Activated T-cell treated with anti-CD3 and anti-CD28 coated beads, Interleukin-2, amount 50 U/mL, for 4 hours (primary cell): Measurements from ENCODE around the gene RMI1. TPM values are rescaled to one million over a fixed set of nuclear protein-coding genes. Genes with fewer than 3 reads are reported as not detected.

Experiments used
- ATAC-seq, 2 donors: fragments of 200-7000 bp; cut with Tn5 transposase; one replicate each; pipeline ENCODE4 v1.10.0; 2021
- DNase-seq: peaks from one replicate; pipeline ENCODE4 v3.0.0-alpha.2; 2020
- H3K27me3 Mint-ChIP-seq: one replicate; pipeline ENCODE4 v1.8.0; 2021; ENCODE audit warnings: low read depth, mixed read lengths
- H3K36me3 Mint-ChIP-seq: one replicate; pipeline ENCODE4 v1.8.0; 2022; ENCODE audit warnings: mixed read lengths; ENCODE audit not compliant: insufficient read depth
- H3K4me1 Mint-ChIP-seq: one replicate; pipeline ENCODE4 v1.8.0; 2021; ENCODE audit warnings: low read depth, mixed read lengths
- H3K4me3 Mint-ChIP-seq: one replicate; pipeline ENCODE4 v1.8.0; 2021; ENCODE audit warnings: mild to moderate bottlenecking, moderate library complexity, mixed read lengths
- H3K9me3 Mint-ChIP-seq: one replicate; pipeline ENCODE4 v1.8.0; 2021; ENCODE audit warnings: mixed read lengths
- total RNA-seq, 3 donors: library from RNA; stranded (reverse); gene quantifications; one replicate each; pipeline ENCODE4 v1.2.1, GENCODE V29; 2021

The RMI1 gene
- total RNA-seq, 3 donors from 2014 or later, result 15.6 to 18.2 (median 16.2) TPM

DNA sequence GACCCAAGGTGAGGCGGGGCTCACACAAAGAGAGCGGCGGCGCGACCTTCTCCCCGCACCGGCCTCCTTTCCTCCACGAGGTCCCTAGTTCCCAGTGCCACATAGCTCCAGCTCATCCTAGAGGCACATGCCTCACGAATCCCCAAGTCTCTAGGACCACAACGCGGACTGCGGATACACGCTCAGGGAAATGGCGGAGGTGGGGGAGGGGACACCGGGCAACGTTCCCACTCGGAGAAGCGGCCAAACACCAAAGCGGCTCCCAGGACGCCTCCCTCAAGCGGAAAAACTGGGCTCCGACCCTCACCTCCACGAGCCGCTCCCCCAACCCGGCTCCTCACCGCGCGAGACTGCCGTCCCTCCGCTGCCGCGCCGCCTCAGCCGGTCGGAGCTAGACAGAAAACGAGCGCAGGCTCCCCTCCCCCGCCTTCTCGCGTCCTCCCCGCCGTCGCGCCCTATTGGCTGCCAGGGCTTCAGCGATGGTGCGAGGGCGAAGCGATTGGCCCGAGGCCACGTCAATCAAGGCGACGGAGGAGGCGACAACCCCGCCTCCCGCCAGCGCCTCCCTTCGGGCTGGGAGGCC, 702 bp upstream of the RMI1 start, which contains the start of gene HNRNPK:
Gene HNRNPK, minus strand, starts transcription at position 404 of the 583 bp plus-strand sequence. CDS start 1,963 bp downstream, outside the sequence.
- H3K4me1 Mint-ChIP-seq, result peaks cover 46% of the 10 kb centered on the region
- ATAC-seq, result peak; percentile 82 to 84
- peak; percentile 100 for DNase-seq
- H3K9me3 Mint-ChIP-seq, result no peaks in the 10 kb centered on the region
- H3K4me3 Mint-ChIP-seq, result peak within 1 kb of the TSS; percentile 96
- peaks cover 46% of the 10 kb centered on the region for H3K36me3 Mint-ChIP-seq
- H3K27me3 Mint-ChIP-seq, result no peaks in the 10 kb centered on the region

DNA sequence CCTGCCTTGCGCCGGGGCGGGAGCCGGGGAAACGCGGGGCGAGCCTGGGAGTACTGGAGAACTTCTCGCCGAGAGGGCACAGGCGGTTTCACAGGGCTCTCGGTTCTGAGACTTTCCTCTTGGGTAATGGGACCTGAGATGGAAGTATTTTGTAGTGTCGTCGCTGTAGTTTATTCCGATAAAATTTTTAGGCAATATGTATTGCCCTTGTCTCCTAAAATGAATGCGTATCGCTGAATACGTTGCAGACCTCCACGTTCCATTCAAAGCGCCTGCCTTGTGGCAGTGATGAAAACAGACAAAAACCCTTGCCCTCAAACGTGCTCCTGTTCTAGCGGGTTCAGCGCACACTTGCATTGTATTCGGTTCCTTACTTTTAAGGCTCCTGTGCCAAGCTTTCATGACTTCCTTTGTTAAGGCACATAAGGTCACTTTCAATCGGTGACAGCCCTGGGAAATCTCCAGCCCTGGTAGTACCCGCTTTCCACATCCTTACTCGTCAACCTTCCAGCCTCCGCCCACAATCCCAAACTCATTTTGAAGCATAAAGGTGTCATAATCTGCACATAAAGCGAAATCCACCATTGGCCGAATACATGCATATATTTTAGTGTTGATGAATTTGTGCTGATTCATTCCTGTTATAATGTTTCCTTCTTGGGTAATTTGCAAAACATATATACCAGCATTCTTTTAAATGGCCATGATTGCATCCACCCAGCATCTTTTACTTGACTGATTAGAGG, 694 bp downstream of the RMI1 start:
- ATAC-seq (no peak), DNase-seq (no peak)
- H3K36me3 Mint-ChIP-seq, result peaks cover 32% of the 10 kb centered on the region
- H3K4me3 Mint-ChIP-seq, result peak overlapping the region; percentile 96
- peaks cover 32% of the 10 kb centered on the region for H3K4me1 Mint-ChIP-seq
- no peaks in the 10 kb centered on the region for H3K27me3 Mint-ChIP-seq
- no peaks in the 10 kb centered on the region for H3K9me3 Mint-ChIP-seq

DNA sequence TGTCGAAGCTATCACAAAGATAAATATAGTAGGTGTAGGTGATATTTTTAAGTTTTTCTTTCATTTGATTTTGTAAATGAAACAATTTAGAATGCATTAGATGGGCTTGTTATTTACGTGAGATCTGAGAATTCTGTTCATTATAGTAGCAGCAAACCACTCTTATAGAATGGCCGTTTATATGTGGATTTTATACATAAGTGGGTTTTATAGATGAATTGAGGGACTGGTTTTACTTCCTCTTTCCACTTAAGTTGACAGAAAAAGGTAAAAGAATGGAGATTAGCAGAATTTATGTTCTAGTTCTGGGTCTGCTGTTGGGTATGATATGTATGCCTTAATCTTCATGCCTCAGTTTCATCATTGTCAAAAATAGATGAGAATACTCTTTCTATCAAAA, 5.6 kb downstream of the RMI1 start:
- DNase-seq, result no peak
- no peaks in the 10 kb centered on the region for H3K9me3 Mint-ChIP-seq

DNA sequence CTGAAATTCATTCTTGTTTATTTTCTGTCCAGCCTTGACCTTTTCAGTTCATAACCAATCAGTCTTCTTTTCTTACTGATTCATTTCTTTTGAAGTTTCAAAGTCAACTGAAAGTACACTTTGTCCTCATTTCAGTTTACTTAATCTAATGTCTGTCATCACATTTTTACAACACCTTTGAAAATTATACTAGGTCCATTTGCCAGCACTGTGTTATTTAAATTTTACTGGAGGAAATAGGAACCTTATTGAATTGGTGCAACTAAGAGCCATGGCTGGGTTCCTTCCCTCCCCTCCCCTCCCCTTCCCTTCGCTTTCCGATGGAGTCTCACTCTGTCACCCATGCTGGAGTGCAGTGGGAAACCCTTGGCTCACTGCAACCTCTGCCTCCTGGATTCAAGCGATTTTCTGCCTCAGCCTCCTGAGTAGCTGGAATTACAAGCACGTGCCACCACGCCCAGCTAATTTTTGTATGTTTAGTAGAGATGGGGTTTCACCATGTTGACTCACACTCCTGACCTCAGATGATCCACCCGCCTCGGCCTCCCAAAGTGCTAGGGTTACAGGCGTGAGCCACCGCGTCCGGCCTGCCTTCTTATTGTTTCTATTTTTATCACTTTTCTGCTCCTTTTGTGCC, 6.3 kb downstream of the RMI1 start:
- DNase-seq (no peak), ATAC-seq (no peak)
- peaks cover 20% of the 10 kb centered on the region for H3K36me3 Mint-ChIP-seq
- H3K27me3 Mint-ChIP-seq, result no peaks in the 10 kb centered on the region
- no peak overlapping the region for H3K4me3 Mint-ChIP-seq
- H3K9me3 Mint-ChIP-seq, result no peaks in the 10 kb centered on the region
- H3K4me1 Mint-ChIP-seq, result peaks cover 20% of the 10 kb centered on the region

More for the DNA sequence above, 5.6 kb downstream of the RMI1 start:
- ATAC-seq, result no peak
- Mint-ChIP-seq H3K36me3 (peaks cover 19% of the 10 kb centered on the region), H3K4me3 (no peak overlapping the region), H3K4me1 (peaks cover 27% of the 10 kb centered on the region), H3K27me3 (no peaks in the 10 kb centered on the region)

- H3K36me3 Mint-ChIP-seq, result peaks cover 20% of the 10 kb centered on the region
- DNase-seq (no peak), ATAC-seq (no peak)
- H3K27me3 Mint-ChIP-seq, result no peaks in the 10 kb centered on the region
- H3K4me1 Mint-ChIP-seq, result peaks cover 17% of the 10 kb centered on the region
- H3K9me3 Mint-ChIP-seq, result no peaks in the 10 kb centered on the region
- H3K4me3 Mint-ChIP-seq, result no peak overlapping the region
Observed at GRCh38 chr9:83987402-83987791, 6.8 kb downstream of the RMI1 start.

DNA sequence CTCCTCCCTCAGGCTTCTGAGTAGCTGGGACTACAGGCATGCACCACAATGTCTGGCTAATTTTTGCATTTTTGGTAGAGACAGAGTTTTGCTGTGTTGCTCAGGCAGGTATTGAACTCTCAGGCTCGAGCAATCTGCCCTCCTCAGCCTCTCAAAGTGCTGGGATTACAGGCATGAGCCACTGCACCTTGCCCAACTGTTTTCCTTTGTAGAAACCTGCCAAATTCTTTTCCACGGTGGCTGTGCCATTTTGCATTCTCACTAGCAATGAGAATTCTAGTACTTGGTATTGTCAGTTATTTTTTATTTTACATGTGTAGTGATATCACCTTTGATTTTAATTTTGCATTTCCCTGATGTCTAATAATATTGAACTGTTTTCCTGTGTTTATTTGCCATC, 7.8 kb downstream of the RMI1 start:
- Mint-ChIP-seq H3K9me3 (no peaks in the 10 kb centered on the region), H3K4me3 (no peak overlapping the region), H3K27me3 (no peaks in the 10 kb centered on the region), H3K4me1 (peaks cover 11% of the 10 kb centered on the region), H3K36me3 (peaks cover 18% of the 10 kb centered on the region)
- ATAC-seq (no peak), DNase-seq (no peak)

- no peaks in the 10 kb centered on the region for H3K9me3 Mint-ChIP-seq
- ATAC-seq, result no peak
- H3K4me1 Mint-ChIP-seq, result peaks cover 11% of the 10 kb centered on the region
- H3K4me3 Mint-ChIP-seq, result no peak overlapping the region
- DNase-seq, result no peak
- no peaks in the 10 kb centered on the region for H3K27me3 Mint-ChIP-seq
- H3K36me3 Mint-ChIP-seq, result peaks cover 18% of the 10 kb centered on the region
Observed at GRCh38 chr9:83991355-83991754, 10.8 kb downstream of the RMI1 start.

DNA sequence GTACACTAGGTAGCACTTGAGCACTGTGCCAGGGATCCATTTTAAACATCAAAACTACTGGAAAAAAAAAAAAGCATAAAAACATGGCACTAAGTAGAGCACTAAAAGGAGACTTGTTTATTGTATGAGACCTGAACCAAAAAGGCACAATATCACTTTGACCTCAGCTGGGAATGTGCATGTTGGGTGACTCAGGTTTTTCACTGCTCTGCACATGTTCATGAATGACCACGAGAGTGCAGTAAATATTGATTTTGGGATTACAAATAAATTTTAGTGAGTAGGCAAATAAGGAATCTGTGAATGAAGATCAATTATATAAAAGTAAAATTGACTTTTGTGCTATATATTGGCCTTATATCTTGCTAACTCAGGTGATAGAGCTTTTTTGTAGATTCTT, 11.8 kb downstream of the RMI1 start:
- Mint-ChIP-seq H3K9me3 (no peaks in the 10 kb centered on the region), H3K4me1 (peaks cover 3% of the 10 kb centered on the region), H3K4me3 (no peak overlapping the region), H3K36me3 (peaks cover 18% of the 10 kb centered on the region), H3K27me3 (no peaks in the 10 kb centered on the region)
- no peak for DNase-seq
- ATAC-seq, result no peak

GRCh38 chr9:83992901-83993300, 12.3 kb downstream of the RMI1 start:
- Mint-ChIP-seq H3K4me3 (no peak overlapping the region), H3K27me3 (no peaks in the 10 kb centered on the region), H3K36me3 (peaks cover 18% of the 10 kb centered on the region), H3K9me3 (no peaks in the 10 kb centered on the region), H3K4me1 (peaks cover 1% of the 10 kb centered on the region)
- ATAC-seq (no peak), DNase-seq (no peak)

DNA sequence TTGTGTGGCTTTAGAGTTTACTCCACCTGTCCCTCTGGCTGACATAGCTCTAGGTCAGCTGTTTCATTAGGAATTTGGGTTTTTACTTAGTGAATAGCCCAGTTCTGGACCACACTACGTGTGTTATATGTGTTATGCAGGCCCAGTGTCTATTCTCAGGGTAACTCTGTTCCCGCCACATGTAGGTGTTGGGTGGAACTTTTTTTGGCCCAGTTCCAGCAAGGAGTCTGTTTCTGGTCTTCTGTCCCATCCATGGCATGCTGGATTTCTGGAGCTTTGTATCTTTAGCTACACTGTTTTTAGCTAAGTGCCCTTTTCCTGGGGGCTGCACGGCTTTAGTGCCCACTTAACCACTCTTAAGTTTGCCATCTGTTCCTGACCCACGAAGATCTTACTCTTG, 15.5 kb downstream of the RMI1 start:
- ATAC-seq (no peak), DNase-seq (no peak)
- Mint-ChIP-seq H3K4me1 (no peaks in the 10 kb centered on the region), H3K36me3 (peaks cover 5% of the 10 kb centered on the region), H3K9me3 (no peaks in the 10 kb centered on the region), H3K27me3 (no peaks in the 10 kb centered on the region), H3K4me3 (no peak overlapping the region)

- DNase-seq (no peak), ATAC-seq (no peak)
- Mint-ChIP-seq H3K27me3 (no peaks in the 10 kb centered on the region), H3K4me3 (no peak overlapping the region), H3K4me1 (peaks cover 11% of the 10 kb centered on the region), H3K9me3 (no peaks in the 10 kb centered on the region), H3K36me3 (peaks cover 13% of the 10 kb centered on the region)
Observed at GRCh38 chr9:83999141-83999918, 18.7 kb downstream of the RMI1 start.

DNA sequence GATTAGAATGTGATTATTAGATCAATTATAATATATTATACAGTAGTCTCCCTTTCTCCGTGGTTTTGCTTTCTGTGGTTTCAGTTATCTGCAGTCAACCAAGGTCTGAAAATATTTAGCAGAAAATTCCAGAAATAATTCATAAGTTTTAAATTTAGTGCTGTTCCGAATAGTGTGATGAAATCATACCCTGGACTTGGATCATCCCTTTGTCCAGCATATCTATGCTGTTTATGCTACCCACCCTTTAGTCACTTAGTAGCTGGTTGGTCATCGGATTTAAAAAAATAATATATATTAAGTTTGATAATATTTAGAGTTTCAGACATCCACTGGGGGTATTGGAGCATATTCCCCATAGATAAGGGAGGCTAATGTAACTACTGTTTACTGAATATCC, 19.6 kb downstream of the RMI1 start:
- DNase-seq (no peak), ATAC-seq (no peak)
- Mint-ChIP-seq H3K4me3 (no peak overlapping the region), H3K4me1 (peaks cover 11% of the 10 kb centered on the region), H3K36me3 (peaks cover 13% of the 10 kb centered on the region), H3K27me3 (no peaks in the 10 kb centered on the region), H3K9me3 (no peaks in the 10 kb centered on the region)

DNA sequence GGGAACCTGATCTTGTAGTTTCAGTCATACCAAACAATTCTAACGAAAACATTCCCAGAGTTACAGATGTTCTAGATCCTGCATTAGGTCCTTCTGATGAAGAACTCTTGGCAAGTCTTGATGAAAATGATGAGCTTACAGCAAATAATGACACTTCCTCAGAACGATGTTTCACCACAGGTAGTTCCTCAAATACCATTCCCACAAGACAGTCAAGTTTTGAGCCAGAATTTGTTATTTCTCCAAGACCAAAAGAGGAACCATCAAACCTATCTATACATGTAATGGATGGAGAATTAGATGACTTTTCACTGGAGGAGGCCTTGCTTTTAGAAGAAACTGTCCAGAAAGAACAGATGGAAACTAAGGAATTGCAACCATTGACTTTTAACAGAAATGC, 21.0 kb downstream of the RMI1 start:
- no peak for DNase-seq
- Mint-ChIP-seq H3K27me3 (no peaks in the 10 kb centered on the region), H3K4me1 (peaks cover 11% of the 10 kb centered on the region), H3K9me3 (no peaks in the 10 kb centered on the region), H3K36me3 (peaks cover 15% of the 10 kb centered on the region), H3K4me3 (no peak overlapping the region)
- ATAC-seq, result no peak

DNA sequence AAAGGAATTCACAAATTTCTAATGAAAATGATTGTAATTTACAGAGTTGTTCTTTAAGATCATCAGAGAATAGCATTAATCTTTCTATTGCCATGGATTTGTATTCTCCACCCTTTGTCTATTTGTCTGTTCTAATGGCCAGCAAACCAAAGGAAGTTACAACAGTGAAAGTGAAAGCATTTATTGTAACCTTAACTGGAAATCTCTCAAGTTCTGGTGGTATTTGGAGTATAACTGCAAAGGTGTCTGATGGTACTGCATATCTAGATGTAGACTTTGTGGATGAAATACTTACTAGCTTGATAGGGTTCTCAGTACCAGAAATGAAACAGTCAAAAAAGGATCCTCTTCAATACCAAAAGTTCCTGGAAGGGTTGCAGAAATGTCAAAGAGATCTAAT, 21.7 kb downstream of the RMI1 start:
- ATAC-seq, result no peak

More for the DNA sequence above, 21.7 kb downstream of the RMI1 start:
- H3K27me3 Mint-ChIP-seq, result no peaks in the 10 kb centered on the region
- peaks cover 15% of the 10 kb centered on the region for H3K36me3 Mint-ChIP-seq
- H3K4me3 Mint-ChIP-seq, result no peak overlapping the region
- peaks cover 11% of the 10 kb centered on the region for H3K4me1 Mint-ChIP-seq
- no peaks in the 10 kb centered on the region for H3K9me3 Mint-ChIP-seq
- DNase-seq, result no peak
